GM12878 (cell line): ENCODE measurements around the gene FHIP1A. TPM values are rescaled to one million over a fixed set of nuclear protein-coding genes. Genes with fewer than 3 reads are reported as not detected.

ENCODE experiments used
- ATAC-seq: fragments of 200-7000 bp; cut with Tn5 transposase; 3 replicates; pipeline ENCODE4 v1.9.1; 2020; ENCODE audit warnings: mild to moderate bottlenecking, moderate library complexity
- BruUV-seq: library from RNA; stranded (reverse); fragments of 400-500 nt; replicated peaks from 2 replicates; lab custom pipeline; 2021; lab: Mats Ljungman, UMichigan
- CTCF ChIA-PET: fragments of 300-600 bp; sonication (Branson Sonifier 250); formaldehyde crosslinking; extraction: SDS; loops from one replicate; lab custom pipeline; 2021; ENCODE audit warnings: inconsistent platforms; lab: Yijun Ruan, JAX
- POLR2A ChIA-PET: fragments of 350-600 bp; formaldehyde crosslinking; extraction: SDS; loops from one replicate; lab custom pipeline; 2021; ENCODE audit warnings: inconsistent platforms; lab: Charles Lee
- RAD21 ChIA-PET: fragments of 300-600 bp; sonication (Branson Sonifier 250); formaldehyde crosslinking; loops from one replicate; lab custom pipeline; 2023; ENCODE audit warnings: antibody characterized with exemption; ENCODE audit not compliant: unreplicated experiment; lab: Charles Lee
- SMC1A ChIA-PET: fragments of 300-600 bp; sonication (Branson Sonifier 250); formaldehyde crosslinking; loops from one replicate; lab custom pipeline; 2023; ENCODE audit not compliant: unreplicated experiment, uncharacterized antibody; lab: Charles Lee
- DNase-seq: peaks from one replicate; pipeline ENCODE4 v3.0.0-alpha.2; 2011; ENCODE audit warnings: low read depth, low spot score
- FAIRE-seq: peaks from 3 replicates; lab custom pipeline; 2011; peaks lifted over from hg19 to GRCh38; lab: Jason Lieb, UNC
- H2AFZ ChIP-seq: 2 replicates; pipeline ENCODE4 v1.6.0; 2011; ENCODE audit warnings: low read depth, low read length, control low read depth; ENCODE audit not compliant: control insufficient read depth
- H3K27ac ChIP-seq: 2 replicates; pipeline ENCODE4 v1.5.1; 2011; ENCODE audit warnings: control low read depth; ENCODE audit not compliant: control insufficient read depth, insufficient read depth
- H3K27me3 ChIP-seq, 2 experiments: replicated peaks in 1 of 2; 2 replicates each; pipeline versions ENCODE4 v1.6.0 to v1.6.1; 2011; ENCODE audit warnings: low read length in 1 of 2; ENCODE audit not compliant: control insufficient read depth in 2 of 2, insufficient read depth in 2 of 2
- H3K36me3 ChIP-seq, 2 experiments: 2 replicates each; pipeline ENCODE4 v1.5.1; 2011; ENCODE audit warnings: low read length in 1 of 2; ENCODE audit not compliant: control insufficient read depth in 2 of 2, insufficient read depth in 2 of 2
- H3K4me1 ChIP-seq: 2 replicates; pipeline ENCODE4 v1.6.1; 2011; ENCODE audit warnings: mild to moderate bottlenecking, low read length, moderate library complexity, mixed read lengths; ENCODE audit not compliant: control insufficient read depth, insufficient read depth
- H3K4me2 ChIP-seq: 2 replicates; pipeline ENCODE4 v1.6.0; 2011; ENCODE audit warnings: control low read depth; ENCODE audit not compliant: control insufficient read depth, insufficient read depth
- H3K4me3 ChIP-seq: fragments of 200-600 bp; sonication (generic); 2 replicates; pipeline ENCODE4 v1.5.1; 2016
- H3K79me2 ChIP-seq: 2 replicates; pipeline ENCODE4 v1.6.0; 2011; ENCODE audit warnings: low read length; ENCODE audit not compliant: control insufficient read depth, insufficient read depth
- H3K9ac ChIP-seq: 2 replicates; pipeline ENCODE4 v1.8.0; 2011; ENCODE audit warnings: low read length, control low read depth, mixed read lengths; ENCODE audit not compliant: control insufficient read depth, insufficient read depth
- H3K9me3 ChIP-seq: replicated peaks from 3 replicates; pipeline ENCODE4 v1.5.1; 2011; ENCODE audit warnings: mild to moderate bottlenecking, low read length; ENCODE audit not compliant: control insufficient read depth, insufficient read depth
- H4K20me1 ChIP-seq: 2 replicates; pipeline ENCODE4 v1.6.0; 2011; ENCODE audit not compliant: control insufficient read depth, insufficient read depth
- BCL11A ChIP-seq: IDR thresholded peaks from 2 replicates; pipeline ENCODE4 v1.6.1; 2011; ENCODE audit warnings: low read depth, low read length
- NR2C2 ChIP-seq: IDR thresholded peaks from 2 replicates; pipeline ENCODE4 v1.6.1; 2011; ENCODE audit warnings: borderline replicate concordance, low read depth; ENCODE audit not compliant: control insufficient read depth, insufficient read length
- SIX5 ChIP-seq: IDR thresholded peaks from 2 replicates; pipeline ENCODE4 v1.6.1; 2011; ENCODE audit warnings: mild to moderate bottlenecking, low read depth, low read length, moderate library complexity; ENCODE audit not compliant: severe bottlenecking
- WGBS: methylation state at CpG from one replicate; pipeline ENCODE4 v1.1.6; 2016; ENCODE audit warnings: low lambda C conversion rate; ENCODE audit not compliant: insufficient replicate concordance, insufficient coverage; ENCODE audit errors: missing lambda C conversion rate; 5-methylcytosine and 5-hydroxymethylcytosine counted together
- in situ Hi-C: fragments of 300-500 bp; cut with MboI; formaldehyde crosslinking; loops from 9 replicates; pipeline ENCODE4 v1.14.3; 2018; ENCODE audit warnings: mixed read lengths
- intact Hi-C: fragments of 100-400 bp; cut with micrococcal nuclease; formaldehyde crosslinking; loops from one replicate; pipeline ENCODE4 v1.14.2; 2022; ENCODE audit not compliant: unreplicated experiment
- polyA plus RNA-seq, 11 experiments: library from polyadenylated mRNA; depleted of rRNA in 4 of 11; unstranded in 6 of 11; stranded (reverse) in 5 of 11; fragments of >200 nt; fragmentation: Nextera tagmentation in 4 of 11; fragmentation: Illumina TruSeq in 1 of 11; extraction: Ambion mirVana in 4 of 11; extraction: Trizol in 1 of 11; gene quantifications; 1 replicate in 1 of 11; 2 replicates in 10 of 11; pipeline versions ENCODE4 v1.2.1 to v1.2.3, GENCODE V29; 2011 to 2016; ENCODE audit warnings: inconsistent platforms in 2 of 11, missing spikeins in 2 of 11, low read depth in 1 of 11
- total RNA-seq, 4 experiments: library from RNA; depleted of rRNA in 3 of 4; stranded (reverse); fragments of >200 nt in 3 of 4; fragmentation: Illumina TruSeq in 1 of 4; extraction: Trizol in 1 of 4; gene quantifications; 2 replicates each; pipeline versions ENCODE4 v1.2.1 to v1.2.3, GENCODE V29; 2013 to 2021
- TF ChIP-seq, protein P1 (sequence below): fragments of 450-650 bp; IDR thresholded peaks from 2 replicates; pipeline ENCODE4 v1.6.1; 2016; ENCODE audit warnings: mild to moderate bottlenecking, moderate library complexity, borderline replicate concordance

The FHIP1A gene
- total and polyA plus RNA-seq, 10 of the 15 experiments (the other 5 are each of a cell fraction or from before 2014, with no cell fraction given): 0.02 to 5.5 (median 0.13) TPM; not detected in 1

DNA sequence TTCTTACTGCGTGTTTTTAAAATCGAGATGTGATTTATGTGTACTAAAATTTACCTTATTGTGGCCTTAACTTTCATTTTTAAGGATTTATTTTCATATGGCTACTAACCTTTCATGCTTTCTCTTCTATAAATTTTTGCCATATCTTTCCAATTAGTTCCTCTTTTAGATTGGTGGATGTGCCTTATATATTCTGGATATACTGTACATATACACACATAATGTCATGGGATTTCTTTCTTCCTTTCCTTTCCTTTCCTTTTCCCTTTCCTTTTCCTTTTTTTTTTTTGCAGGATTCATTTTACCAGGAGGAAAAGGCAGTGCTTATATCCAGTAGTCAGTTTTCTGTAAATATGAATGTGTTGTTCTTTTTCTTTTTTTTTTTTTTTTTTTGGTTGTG lies 37.2 kb downstream of the FHIP1A start:
- in situ Hi-C loops (no loop called here), intact Hi-C loops (no loop called here)
- WGBS: 29% methylated on average over 2 of the region's 2 CpGs
- no peaks in the 10 kb centered on the region for H4K20me1 ChIP-seq
- H3K4me3 ChIP-seq: no peak overlapping the region
- H3K36me3 ChIP-seq: no peaks in the 10 kb centered on the region
- H3K27ac ChIP-seq: no peak overlapping the region
- no peaks in the 10 kb centered on the region for H3K4me1 ChIP-seq
- H3K27me3 ChIP-seq: peaks cover 0 to 2% of the 10 kb centered on the region in 2 experiments; a peak in 1 of 4 replicates
- RAD21 ChIA-PET: no interaction called here
- H3K4me2 ChIP-seq: no peak overlapping the region
- ATAC-seq (no peak), FAIRE-seq (no peak), DNase-seq (no peak)
- TF ChIP-seq NR2C2 (no peak), BCL11A (no peak), SIX5 (no peak)
- TF ChIP-seq, protein P1, sequence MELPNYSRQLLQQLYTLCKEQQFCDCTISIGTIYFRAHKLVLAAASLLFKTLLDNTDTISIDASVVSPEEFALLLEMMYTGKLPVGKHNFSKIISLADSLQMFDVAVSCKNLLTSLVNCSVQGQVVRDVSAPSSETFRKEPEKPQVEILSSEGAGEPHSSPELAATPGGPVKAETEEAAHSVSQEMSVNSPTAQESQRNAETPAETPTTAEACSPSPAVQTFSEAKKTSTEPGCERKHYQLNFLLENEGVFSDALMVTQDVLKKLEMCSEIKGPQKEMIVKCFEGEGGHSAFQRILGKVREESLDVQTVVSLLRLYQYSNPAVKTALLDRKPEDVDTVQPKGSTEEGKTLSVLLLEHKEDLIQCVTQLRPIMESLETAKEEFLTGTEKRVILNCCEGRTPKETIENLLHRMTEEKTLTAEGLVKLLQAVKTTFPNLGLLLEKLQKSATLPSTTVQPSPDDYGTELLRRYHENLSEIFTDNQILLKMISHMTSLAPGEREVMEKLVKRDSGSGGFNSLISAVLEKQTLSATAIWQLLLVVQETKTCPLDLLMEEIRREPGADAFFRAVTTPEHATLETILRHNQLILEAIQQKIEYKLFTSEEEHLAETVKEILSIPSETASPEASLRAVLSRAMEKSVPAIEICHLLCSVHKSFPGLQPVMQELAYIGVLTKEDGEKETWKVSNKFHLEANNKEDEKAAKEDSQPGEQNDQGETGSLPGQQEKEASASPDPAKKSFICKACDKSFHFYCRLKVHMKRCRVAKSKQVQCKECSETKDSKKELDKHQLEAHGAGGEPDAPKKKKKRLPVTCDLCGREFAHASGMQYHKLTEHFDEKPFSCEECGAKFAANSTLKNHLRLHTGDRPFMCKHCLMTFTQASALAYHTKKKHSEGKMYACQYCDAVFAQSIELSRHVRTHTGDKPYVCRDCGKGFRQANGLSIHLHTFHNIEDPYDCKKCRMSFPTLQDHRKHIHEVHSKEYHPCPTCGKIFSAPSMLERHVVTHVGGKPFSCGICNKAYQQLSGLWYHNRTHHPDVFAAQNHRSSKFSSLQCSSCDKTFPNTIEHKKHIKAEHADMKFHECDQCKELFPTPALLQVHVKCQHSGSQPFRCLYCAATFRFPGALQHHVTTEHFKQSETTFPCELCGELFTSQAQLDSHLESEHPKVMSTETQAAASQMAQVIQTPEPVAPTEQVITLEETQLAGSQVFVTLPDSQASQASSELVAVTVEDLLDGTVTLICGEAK: no peak
- CTCF ChIA-PET: no interaction called here
- POLR2A ChIA-PET: no interaction called here
- H2AFZ ChIP-seq: no peak overlapping the region
- H3K79me2 ChIP-seq: no peaks in the 10 kb centered on the region
- no TSS peak for BruUV-seq
- no peak overlapping the region for H3K9ac ChIP-seq
- SMC1A ChIA-PET: no interaction called here
- no peaks in the 10 kb centered on the region for H3K9me3 ChIP-seq
